CD4-positive, alpha-beta T cell (primary cell): ENCODE data around the gene AP1G1. TPM values are rescaled to one million over a fixed set of nuclear protein-coding genes. Genes with fewer than 3 reads are reported as not detected.

ENCODE experiments used
- ATAC-seq: fragments of 200-7000 bp; cut with Tn5 transposase; one replicate; pipeline ENCODE4 v1.10.0; 2022; ENCODE audit warnings: mild to moderate bottlenecking; ENCODE audit not compliant: poor library complexity
- CTCF ChIA-PET: fragments of 350-600 bp; sonication (Branson Sonifier 250); formaldehyde crosslinking; loops from one replicate; lab custom pipeline; 2021; ENCODE audit warnings: antibody characterized with exemption, inconsistent platforms; lab: Charles Lee
- POLR2A ChIA-PET: fragments of 350-600 bp; sonication (Branson Sonifier 250); formaldehyde crosslinking; loops from one replicate; lab custom pipeline; 2021; ENCODE audit warnings: antibody characterized with exemption, inconsistent platforms; lab: Charles Lee
- DNase-seq, 14 experiments: peaks; one replicate each; pipeline ENCODE4 v3.0.0-alpha.2; 2013 to 2020; ENCODE audit warnings: mixed read lengths in 2 of 14
- H3K27ac ChIP-seq, 2 donors: one replicate each; pipeline versions ENCODE4 v1.5.1 to v1.7.0; 2013; ENCODE audit warnings: low read length in 2 of 2, low read depth in 1 of 2, mild to moderate bottlenecking in 1 of 2
- H3K27me3 ChIP-seq, 2 experiments: 1 replicate in 1 of 2; 2 replicates in 1 of 2; pipeline versions ENCODE4 v1.6.1 to v1.7.0; 2013; ENCODE audit warnings: low read length in 2 of 2, control low read depth in 1 of 2, mild to moderate bottlenecking in 1 of 2, moderate library complexity in 1 of 2; ENCODE audit not compliant: insufficient read depth in 2 of 2, control insufficient read depth in 1 of 2
- H3K36me3 ChIP-seq: one replicate; pipeline ENCODE4 v1.6.1; 2013; ENCODE audit warnings: low read length, control low read depth; ENCODE audit not compliant: insufficient read depth
- H3K4me1 ChIP-seq: one replicate; pipeline ENCODE4 v1.6.1; 2013; ENCODE audit warnings: low read length, control low read depth; ENCODE audit not compliant: insufficient read depth
- H3K4me3 ChIP-seq: one replicate; pipeline ENCODE4 v1.5.1; 2013; ENCODE audit warnings: mild to moderate bottlenecking, low read length, moderate library complexity
- H3K9me3 ChIP-seq, 2 experiments: 1 replicate in 1 of 2; 2 replicates in 1 of 2; pipeline versions ENCODE4 v1.6.1 to v1.7.0; 2013; ENCODE audit warnings: low read length in 2 of 2, mild to moderate bottlenecking in 2 of 2, control low read depth in 1 of 2, moderate library complexity in 1 of 2; ENCODE audit not compliant: control insufficient read depth in 1 of 2, insufficient read depth in 1 of 2
- H3K27ac Mint-ChIP-seq: one replicate; pipeline ENCODE4 v1.8.0; 2020; ENCODE audit warnings: mixed read lengths
- H3K27me3 Mint-ChIP-seq: one replicate; pipeline ENCODE4 v1.8.0; 2021; ENCODE audit warnings: mixed read lengths
- H3K36me3 Mint-ChIP-seq: one replicate; pipeline ENCODE4 v1.8.0; 2021; ENCODE audit warnings: low read depth, mixed read lengths
- H3K4me1 Mint-ChIP-seq: one replicate; pipeline ENCODE4 v1.8.0; 2021; ENCODE audit warnings: low read depth, mixed read lengths
- H3K4me3 Mint-ChIP-seq: one replicate; pipeline ENCODE4 v1.8.0; 2020; ENCODE audit warnings: mild to moderate bottlenecking, mixed read lengths
- H3K9me3 Mint-ChIP-seq: one replicate; pipeline ENCODE4 v1.8.0; 2020; ENCODE audit warnings: mixed read lengths
- intact Hi-C, 2 experiments: fragments of 100-400 bp; cut with DNase I in 1 of 2; cut with micrococcal nuclease in 1 of 2; formaldehyde crosslinking; loops; one replicate each; pipeline versions ENCODE4 v1.15.1 to v1.9.0; 2023 to 2025; cut with DNase I, micrococcal nuclease
- total RNA-seq, 174 experiments: library from RNA in 2 of 174; stranded (reverse) in 2 of 174; gene quantifications; one replicate each; pipeline ENCODE4 v1.2.3 and lab custom pipeline; 2021 to 2026
- TF ChIP-seq, protein P1 (sequence below): fragments of 200-600 bp; IDR thresholded peaks from one replicate; pipeline ENCODE4 v1.8.0; 2022; ENCODE audit warnings: antibody characterized with exemption, mild to moderate bottlenecking

AP1G1 gene
- total RNA-seq, 2 experiments from 2014 or later, result 171 to 175 TPM

DNA sequence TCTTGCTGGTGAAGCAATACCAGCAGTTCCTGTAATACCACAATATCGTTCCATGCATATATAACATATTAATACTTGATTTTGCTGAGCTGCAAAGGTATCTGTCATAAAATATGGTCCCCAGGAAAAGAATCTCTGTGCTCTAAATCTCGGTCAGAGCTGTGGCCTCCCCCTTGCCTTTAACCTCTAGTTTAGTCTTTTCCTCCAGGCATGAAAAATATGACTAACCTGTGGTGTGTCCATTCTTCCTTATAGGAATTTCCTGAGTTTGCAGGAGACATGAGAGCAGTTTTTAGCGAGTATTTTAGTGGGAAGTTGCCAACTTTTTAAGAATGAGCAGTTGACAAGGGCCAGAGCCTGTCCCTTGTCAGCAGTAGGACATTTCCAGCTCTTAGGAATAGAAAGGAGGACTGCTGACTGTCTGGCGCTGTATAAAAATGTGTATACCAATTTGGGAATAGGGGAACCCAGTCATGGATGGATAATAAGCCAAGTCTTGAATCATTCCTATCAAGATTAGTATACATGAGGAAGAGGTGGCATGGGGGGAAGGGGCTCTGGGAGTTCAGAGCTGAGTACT, 45.8 kb upstream of the AP1G1 start:
- TF ChIP-seq, protein P1, sequence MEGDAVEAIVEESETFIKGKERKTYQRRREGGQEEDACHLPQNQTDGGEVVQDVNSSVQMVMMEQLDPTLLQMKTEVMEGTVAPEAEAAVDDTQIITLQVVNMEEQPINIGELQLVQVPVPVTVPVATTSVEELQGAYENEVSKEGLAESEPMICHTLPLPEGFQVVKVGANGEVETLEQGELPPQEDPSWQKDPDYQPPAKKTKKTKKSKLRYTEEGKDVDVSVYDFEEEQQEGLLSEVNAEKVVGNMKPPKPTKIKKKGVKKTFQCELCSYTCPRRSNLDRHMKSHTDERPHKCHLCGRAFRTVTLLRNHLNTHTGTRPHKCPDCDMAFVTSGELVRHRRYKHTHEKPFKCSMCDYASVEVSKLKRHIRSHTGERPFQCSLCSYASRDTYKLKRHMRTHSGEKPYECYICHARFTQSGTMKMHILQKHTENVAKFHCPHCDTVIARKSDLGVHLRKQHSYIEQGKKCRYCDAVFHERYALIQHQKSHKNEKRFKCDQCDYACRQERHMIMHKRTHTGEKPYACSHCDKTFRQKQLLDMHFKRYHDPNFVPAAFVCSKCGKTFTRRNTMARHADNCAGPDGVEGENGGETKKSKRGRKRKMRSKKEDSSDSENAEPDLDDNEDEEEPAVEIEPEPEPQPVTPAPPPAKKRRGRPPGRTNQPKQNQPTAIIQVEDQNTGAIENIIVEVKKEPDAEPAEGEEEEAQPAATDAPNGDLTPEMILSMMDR, result no peak
- Histone ChIP-seq H3K4me3 (no peak overlapping the region), H3K9me3 (no peaks in the 10 kb centered on the region), H3K27ac (no peak overlapping the region), H3K4me1 (peaks cover 22% of the 10 kb centered on the region), H3K36me3 (peaks cover 50% of the 10 kb centered on the region), H3K27me3 (no peaks in the 10 kb centered on the region)
- H3K4me3 Mint-ChIP-seq, result no peak overlapping the region
- H3K27ac Mint-ChIP-seq, result peak overlapping the region; percentile 4
- ATAC-seq (no peak), DNase-seq (no peak)
- ChIA-PET CTCF (interaction anchor here (1.0 to 6.3 kb wide), 3 partner anchors 11 to 27 kb away, joined by 4 to 35 read pairs (median 4); partner anchors contain the start of gene ZNF821), POLR2A (interaction anchor here (0.8 to 0.9 kb wide), 2 partner anchors 26 to 46 kb away, joined by 4 to 5 read pairs; partner anchors contain the start of gene AP1G1)
- peaks cover 74% of the 10 kb centered on the region for H3K36me3 Mint-ChIP-seq
- peaks cover 70% of the 10 kb centered on the region for H3K4me1 Mint-ChIP-seq
- intact Hi-C loops, result no loop called here
- H3K9me3 Mint-ChIP-seq, result no peaks in the 10 kb centered on the region
- H3K27me3 Mint-ChIP-seq, result no peaks in the 10 kb centered on the region

DNA sequence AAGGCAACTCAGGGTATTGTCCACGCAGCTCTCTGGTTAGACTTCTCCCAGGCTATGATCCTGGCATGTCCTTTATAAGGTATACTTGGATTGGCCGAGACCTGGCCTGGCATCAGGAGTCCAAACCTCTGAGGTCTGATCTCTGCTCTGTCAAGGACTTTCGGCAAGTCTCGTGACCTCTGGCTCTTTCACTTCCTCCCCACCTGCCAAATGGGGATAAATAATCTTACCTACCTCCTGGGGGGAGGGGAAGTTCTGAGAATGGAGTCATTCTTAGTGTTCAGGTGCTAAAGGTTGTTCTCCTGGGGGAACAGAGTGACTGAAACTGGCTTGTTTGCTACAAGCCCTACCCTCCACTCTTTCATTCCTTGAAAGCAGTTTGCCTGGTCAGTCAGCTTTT, 44.8 kb upstream of the AP1G1 start:
- H3K4me1 Mint-ChIP-seq, result peaks cover 64% of the 10 kb centered on the region
- H3K4me3 ChIP-seq, result no peak overlapping the region
- ChIA-PET CTCF (interaction anchor here (0.7 kb wide), 1 partner anchor 15 kb away, joined by 3 read pairs; no protein-coding TSS in a partner anchor), POLR2A (interaction anchor here (1.8 kb wide), 1 partner anchor 28 kb away, joined by 8 read pairs; no protein-coding TSS in a partner anchor)
- H3K9me3 Mint-ChIP-seq, result no peaks in the 10 kb centered on the region
- no peaks in the 10 kb centered on the region for H3K27me3 ChIP-seq
- TF ChIP-seq, protein P1, result no peak
- H3K27ac Mint-ChIP-seq, result no peak overlapping the region
- H3K4me3 Mint-ChIP-seq, result no peak overlapping the region
- H3K36me3 Mint-ChIP-seq, result peaks cover 72% of the 10 kb centered on the region
- H3K36me3 ChIP-seq, result peaks cover 52% of the 10 kb centered on the region
- intact Hi-C loops, result no loop called here
- ATAC-seq (no peak), DNase-seq (no peak)
- H3K27ac ChIP-seq, result no peak overlapping the region
- no peaks in the 10 kb centered on the region for H3K9me3 ChIP-seq
- H3K27me3 Mint-ChIP-seq, result no peaks in the 10 kb centered on the region
- peaks cover 22% of the 10 kb centered on the region for H3K4me1 ChIP-seq

DNA sequence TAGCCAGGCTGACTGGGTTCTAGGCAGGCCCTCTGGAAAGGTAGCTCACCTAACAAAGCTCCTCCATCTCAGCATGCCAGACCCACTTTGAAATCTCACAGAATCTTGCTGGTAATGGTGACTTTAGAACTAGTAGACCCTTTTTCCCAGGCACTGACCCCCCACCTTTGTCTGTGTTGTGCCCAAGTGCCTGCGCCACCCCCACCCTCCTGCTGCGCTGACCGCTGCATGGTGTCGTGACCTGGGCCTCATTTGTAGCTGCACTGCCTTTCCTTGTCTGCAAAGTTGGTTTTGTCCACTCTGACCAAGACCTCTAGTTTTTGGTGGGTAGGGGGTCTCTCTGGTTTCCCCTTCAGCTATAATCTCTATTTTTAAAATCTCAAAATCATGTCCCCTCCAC, 43.9 kb upstream of the AP1G1 start:
- Histone ChIP-seq H3K36me3 (peaks cover 60% of the 10 kb centered on the region), H3K9me3 (no peaks in the 10 kb centered on the region), H3K4me1 (peaks cover 22% of the 10 kb centered on the region), H3K27ac (no peak overlapping the region), H3K4me3 (no peak overlapping the region), H3K27me3 (no peaks in the 10 kb centered on the region)
- POLR2A ChIA-PET, result interaction anchor here (0.7 to 1.8 kb wide), 3 partner anchors 9 to 29 kb away, joined by 3 to 8 read pairs (median 3); no protein-coding TSS in a partner anchor
- CTCF ChIA-PET, result interaction anchor here (0.7 kb wide), 1 partner anchor 14 kb away, joined by 3 read pairs; no protein-coding TSS in a partner anchor
- TF ChIP-seq, protein P1, result no peak
- H3K27me3 Mint-ChIP-seq, result no peaks in the 10 kb centered on the region
- no peak for ATAC-seq
- H3K9me3 Mint-ChIP-seq, result no peaks in the 10 kb centered on the region
- peak overlapping the region; percentile 4 for H3K4me3 Mint-ChIP-seq
- peaks cover 71% of the 10 kb centered on the region for H3K4me1 Mint-ChIP-seq
- no peak for DNase-seq
- intact Hi-C loops, result no loop called here
- peaks cover 76% of the 10 kb centered on the region for H3K36me3 Mint-ChIP-seq
- no peak overlapping the region for H3K27ac Mint-ChIP-seq
